ENCODE results near the gene PATE2.

The PATE2 gene

GRCh38 chr11:125762445-125762844 is 16.2 kb downstream of the PATE2 start:
- no peak for ATAC-seq (ENCODE audit: low read depth)
- Mint-ChIP-seq H3K27me3 (peaks cover 4% of the 10 kb centered on the region), H3K9me3 (peaks cover 11% of the 10 kb centered on the region), H3K36me3 (no peaks in the 10 kb centered on the region), H3K4me1 (no peaks in the 10 kb centered on the region), H3K27ac (no peak overlapping the region), H3K4me3 (no peak overlapping the region)
- DNase-seq (ENCODE audit: low spot score in 2 of 2), result no peak

GRCh38 chr11:125756050-125756449 is 22.6 kb downstream of the PATE2 start:
- Mint-ChIP-seq H3K4me3 (no peak overlapping the region), H3K27ac (no peak overlapping the region), H3K4me1 (no peaks in the 10 kb centered on the region)

DNA sequence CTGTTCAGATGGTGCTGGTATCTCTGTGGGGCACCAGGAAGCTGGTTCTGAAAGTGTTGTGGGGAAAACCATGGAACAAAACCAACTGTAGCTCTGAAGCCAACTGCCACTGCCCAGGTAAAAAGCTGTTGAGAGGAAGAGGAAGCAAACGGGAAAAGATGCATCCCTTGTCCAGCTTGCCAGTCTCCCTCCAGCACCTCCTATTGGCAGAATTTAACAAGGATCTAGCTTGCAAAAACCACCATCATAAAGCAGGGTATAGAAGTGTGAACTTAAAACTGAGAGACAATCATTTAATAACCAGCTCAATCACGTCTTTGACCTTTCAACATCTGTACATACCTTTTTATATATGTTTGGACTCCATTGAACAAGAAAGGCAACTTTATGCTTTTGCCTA is 28.0 kb downstream of the PATE2 start:
- H3K9me3 Mint-ChIP-seq, result no peaks in the 10 kb centered on the region
- DNase-seq (ENCODE audit: low spot score in 2 of 2), result no peak
- ATAC-seq (ENCODE audit: low read depth), result no peak
- H3K4me3 Mint-ChIP-seq, result no peak overlapping the region
- H3K27ac Mint-ChIP-seq, result no peak overlapping the region
- no peaks in the 10 kb centered on the region for H3K36me3 Mint-ChIP-seq
- no peaks in the 10 kb centered on the region for H3K4me1 Mint-ChIP-seq
- H3K27me3 Mint-ChIP-seq, result peaks cover 1% of the 10 kb centered on the region

More at GRCh38 chr11:125756050-125756449, 22.6 kb downstream of the PATE2 start:
- ATAC-seq (ENCODE audit: low read depth) (no peak), DNase-seq (ENCODE audit: low spot score in 2 of 2) (no peak)
- Mint-ChIP-seq H3K27me3 (peaks cover 1% of the 10 kb centered on the region), H3K9me3 (peaks cover 11% of the 10 kb centered on the region), H3K36me3 (no peaks in the 10 kb centered on the region)

DNA sequence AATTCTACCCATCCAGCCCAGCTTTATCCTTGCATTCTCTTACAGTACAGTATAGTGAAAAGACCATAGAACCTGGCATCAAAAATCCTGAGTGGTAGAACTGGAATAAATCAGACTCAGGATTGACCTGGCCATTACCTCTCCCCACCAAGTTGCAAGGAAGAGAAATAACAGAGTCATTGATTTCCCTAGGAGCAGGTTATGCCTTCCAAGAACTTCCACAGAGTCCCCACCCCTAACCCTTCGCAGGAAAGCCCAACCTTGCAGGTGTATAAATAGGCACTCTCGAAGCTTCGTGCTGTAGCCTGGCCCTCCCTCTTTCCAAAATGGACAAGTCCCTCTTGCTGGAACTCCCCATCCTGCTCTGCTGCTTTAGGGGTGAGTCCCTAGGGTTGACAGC is 32.6 kb downstream of the PATE2 start, which contains the start of gene PATE1:
PATE1 (plus strand) TSS at position 301 of the 400 bp plus-strand sequence; CDS start at position 327, 26 bp downstream.
- Mint-ChIP-seq H3K4me3 (no peak within 1 kb of the TSS), H3K36me3 (no peaks in the 10 kb centered on the region), H3K27ac (no peak within 1 kb of the TSS), H3K4me1 (no peaks in the 10 kb centered on the region), H3K9me3 (no peaks in the 10 kb centered on the region), H3K27me3 (peaks cover 1% of the 10 kb centered on the region)
- ATAC-seq (ENCODE audit: low read depth), result no peak
- no peak for DNase-seq (ENCODE audit: low spot score in 2 of 2)

GRCh38 chr11:125743681-125744080 is 34.9 kb downstream of the PATE2 start:
- Mint-ChIP-seq H3K27ac (no peak overlapping the region), H3K27me3 (no peaks in the 10 kb centered on the region), H3K36me3 (no peaks in the 10 kb centered on the region), H3K4me3 (no peak overlapping the region), H3K4me1 (no peaks in the 10 kb centered on the region), H3K9me3 (peaks cover 3% of the 10 kb centered on the region)
- no peak for ATAC-seq (ENCODE audit: low read depth)
- DNase-seq (ENCODE audit: low spot score in 2 of 2), result no peak

DNA sequence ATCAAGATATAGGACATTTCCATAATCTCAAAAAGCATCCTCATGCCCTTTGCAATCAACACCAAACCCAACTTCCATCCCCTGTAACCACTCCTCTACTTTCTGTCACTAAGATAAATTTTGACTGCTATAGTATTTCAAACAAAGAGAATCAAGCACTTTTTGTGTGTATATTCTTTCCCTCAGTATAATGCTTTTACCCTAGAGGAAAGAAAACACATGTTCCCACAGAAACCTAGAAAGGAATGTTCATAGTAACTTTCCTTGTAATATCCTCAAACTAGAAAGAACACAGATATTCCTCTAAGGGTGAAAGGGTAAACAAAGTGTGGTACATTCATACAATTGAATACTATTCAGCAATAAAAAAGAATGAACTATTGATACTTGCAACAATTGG is 38.0 kb downstream of the PATE2 start:
- H3K36me3 Mint-ChIP-seq, result no peaks in the 10 kb centered on the region
- no peaks in the 10 kb centered on the region for H3K27me3 Mint-ChIP-seq
- no peak overlapping the region for H3K4me3 Mint-ChIP-seq
- no peak for ATAC-seq (ENCODE audit: low read depth)
- DNase-seq (ENCODE audit: low spot score in 2 of 2), result no peak
- no peaks in the 10 kb centered on the region for H3K4me1 Mint-ChIP-seq
- H3K9me3 Mint-ChIP-seq, result peaks cover 5% of the 10 kb centered on the region
- H3K27ac Mint-ChIP-seq, result no peak overlapping the region

- no peaks in the 10 kb centered on the region for H3K9me3 Mint-ChIP-seq
- H3K36me3 Mint-ChIP-seq, result no peaks in the 10 kb centered on the region
- ATAC-seq (ENCODE audit: low read depth) (no peak), DNase-seq (ENCODE audit: low spot score in 2 of 2) (no peak)
- H3K27ac Mint-ChIP-seq, result no peak overlapping the region
- peaks cover 4% of the 10 kb centered on the region for H3K27me3 Mint-ChIP-seq
- H3K4me3 Mint-ChIP-seq, result no peak overlapping the region
- H3K4me1 Mint-ChIP-seq, result no peaks in the 10 kb centered on the region
Measured at GRCh38 chr11:125728969-125729368, 49.7 kb downstream of the PATE2 start.

All from memory B cell (primary cell).